Measurements from ENCODE around the gene TRAPPC1. TPM values are rescaled to one million over a fixed set of nuclear protein-coding genes. Genes with fewer than 3 reads are reported as not detected.
A peak's percentile ranks its signal among the peaks of the same experiment; 100 is the strongest.

Gene TRAPPC1, protein sequence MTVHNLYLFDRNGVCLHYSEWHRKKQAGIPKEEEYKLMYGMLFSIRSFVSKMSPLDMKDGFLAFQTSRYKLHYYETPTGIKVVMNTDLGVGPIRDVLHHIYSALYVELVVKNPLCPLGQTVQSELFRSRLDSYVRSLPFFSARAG
- total RNA-seq = 100 to 1,000 TPM; 139 to 150 TPM

DNA sequence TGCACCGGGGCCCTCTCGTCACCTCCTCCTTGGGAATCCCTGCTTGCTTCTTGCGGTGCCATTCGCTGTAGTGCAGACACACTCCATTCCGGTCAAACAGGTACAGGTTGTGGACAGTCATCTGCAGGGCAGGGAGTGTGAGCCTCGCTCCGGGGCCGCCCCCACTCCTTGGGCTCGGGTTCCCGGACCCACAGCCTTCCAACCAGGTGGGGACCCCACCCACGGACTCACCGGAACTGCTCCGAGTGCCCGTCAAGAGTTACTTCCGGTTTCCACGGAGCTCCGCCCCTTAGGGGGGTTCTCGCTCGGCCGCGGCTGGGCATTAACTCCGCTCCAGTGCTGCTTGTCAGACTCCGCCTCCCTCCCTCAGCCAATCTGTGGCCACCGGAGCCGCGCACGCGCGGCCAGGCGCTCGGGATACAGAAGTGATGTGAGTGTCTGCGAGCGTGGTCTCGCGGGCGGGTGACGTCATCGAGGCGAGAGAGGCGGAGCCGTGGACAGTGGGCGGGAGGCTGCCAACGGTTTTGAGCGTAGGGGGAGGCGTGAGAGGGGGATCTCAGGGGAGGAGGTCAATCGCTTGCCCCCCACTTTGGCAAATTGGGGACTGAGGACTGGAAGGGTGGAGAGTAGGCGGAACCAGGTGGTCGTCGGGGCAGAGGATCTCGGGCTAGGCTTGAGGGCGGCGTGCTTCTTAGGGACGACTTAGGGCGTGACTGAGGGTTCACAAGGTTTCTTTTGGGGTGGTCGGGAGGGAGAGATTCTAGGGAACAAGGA, at the start of gene TRAPPC1, which contains the start of gene CNTROB:
TSS of gene TRAPPC1 (minus strand) at position 238 of the 774 bp plus-strand sequence. CDS start at position 121, 117 bp downstream.
TSS of gene CNTROB (plus strand) at position 498 of the 774 bp plus-strand sequence. CDS start 874 bp downstream, outside the sequence.
- peak within 1 kb of the TSS; percentile 87 to 96 for H3K4me3 Mint-ChIP-seq
- no peaks in the 10 kb centered on the region for H3K9me3 Mint-ChIP-seq
- H3K36me3 Mint-ChIP-seq (ENCODE audit: insufficient read depth in 2 of 2) = peaks cover 7% of the 10 kb centered on the region in 2 donors
- H3K4me1 Mint-ChIP-seq (ENCODE audit: low read depth) = peaks cover 52% of the 10 kb centered on the region
- peak within 1 kb of the TSS; percentile 72 for H3K27ac Mint-ChIP-seq
- no peaks in the 10 kb centered on the region for H3K27me3 Mint-ChIP-seq (ENCODE audit: low read depth)
- DNase-seq (peak; percentile 100), ATAC-seq (replicated peaks in 1 of 2) (peak; percentile 96 to 97)

DNA sequence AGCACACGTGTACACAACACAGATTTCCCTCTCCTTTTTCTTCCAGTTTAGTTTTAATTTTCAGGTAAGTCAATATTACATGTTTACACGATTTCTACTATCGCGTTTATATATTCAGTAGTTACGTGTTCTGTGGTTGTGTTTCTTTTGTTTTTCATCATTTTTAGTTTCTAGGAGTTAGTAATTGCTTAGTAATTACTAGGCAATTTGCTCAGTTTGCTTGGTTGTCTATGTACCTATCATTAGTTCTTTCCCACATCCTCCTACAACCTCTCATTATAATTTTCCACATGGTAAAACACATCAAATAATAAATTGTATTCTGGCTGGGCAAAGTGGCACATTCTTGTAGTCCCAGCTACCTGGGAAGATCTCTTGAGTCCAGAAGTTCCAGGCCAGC, 46.1 kb upstream of the TRAPPC1 start:
- ATAC-seq (replicated peaks in 1 of 2) = peak in 1 of 2 donors; percentile 51
- Mint-ChIP-seq H3K4me3 (no peak overlapping the region), H3K9me3 (peaks cover 10% of the 10 kb centered on the region in 2 donors), H3K36me3 (ENCODE audit: insufficient read depth in 2 of 2) (peaks cover 13 to 15% of the 10 kb centered on the region in 2 donors), H3K27ac (no peak overlapping the region), H3K4me1 (ENCODE audit: low read depth) (peaks cover 4% of the 10 kb centered on the region), H3K27me3 (ENCODE audit: low read depth) (peaks cover 6% of the 10 kb centered on the region)
- DNase-seq = no peak

DNA sequence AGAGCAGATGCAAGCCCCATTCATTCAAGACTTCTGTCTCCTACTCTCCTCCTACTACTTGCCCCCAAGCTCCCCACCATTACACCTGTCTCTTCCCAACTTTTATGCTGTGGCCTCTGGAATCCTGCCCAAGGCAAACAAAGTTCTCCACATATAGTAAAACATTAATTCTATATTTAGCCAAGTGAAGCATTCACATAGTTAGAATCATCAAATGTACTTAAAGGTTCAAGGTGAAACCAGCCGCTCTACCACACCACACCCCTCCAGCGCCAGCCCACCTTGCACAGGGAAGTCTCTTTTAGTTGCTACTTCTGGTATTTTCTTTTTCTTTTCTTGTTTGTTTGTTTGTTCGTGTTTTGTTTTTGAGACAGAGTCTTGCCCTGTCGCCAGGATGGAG, 45.3 kb upstream of the TRAPPC1 start:
- ATAC-seq (replicated peaks in 1 of 2) = no peak
- H3K4me3 Mint-ChIP-seq = no peak overlapping the region

DNA sequence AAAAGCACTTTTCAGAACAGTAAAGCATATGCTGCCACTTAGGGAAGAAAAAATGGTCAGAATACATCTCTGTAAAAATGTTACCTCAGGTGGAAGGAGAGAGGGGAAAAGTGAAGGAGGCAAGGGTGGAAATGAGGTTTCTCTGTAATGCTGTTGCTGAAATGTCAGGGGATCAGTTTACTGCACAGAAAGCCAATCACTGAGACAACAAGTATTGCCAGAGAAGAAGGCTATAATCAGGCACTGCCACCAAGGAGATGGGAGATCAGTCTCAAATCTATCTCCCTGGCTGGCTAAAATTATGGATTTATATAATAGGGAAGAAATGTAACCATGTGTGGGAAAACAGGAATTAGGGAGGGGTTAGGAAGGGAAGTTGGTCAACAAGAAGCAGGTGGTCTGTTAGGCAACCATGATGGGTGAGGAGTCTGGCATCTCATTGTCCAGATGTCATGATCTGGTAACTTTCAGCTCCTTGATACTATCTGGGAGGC, 42.9 kb upstream of the TRAPPC1 start:
- H3K27me3 Mint-ChIP-seq (ENCODE audit: low read depth) = peaks cover 6% of the 10 kb centered on the region
- DNase-seq (no peak), ATAC-seq (replicated peaks in 1 of 2) (no peak)
- H3K27ac Mint-ChIP-seq = no peak overlapping the region
- peaks cover 13 to 15% of the 10 kb centered on the region in 2 donors for H3K36me3 Mint-ChIP-seq (ENCODE audit: insufficient read depth in 2 of 2)
- H3K4me3 Mint-ChIP-seq = no peak overlapping the region
- H3K4me1 Mint-ChIP-seq (ENCODE audit: low read depth) = peaks cover 4% of the 10 kb centered on the region
- H3K9me3 Mint-ChIP-seq = peaks cover 10% of the 10 kb centered on the region in 2 donors

More for the DNA sequence above, 45.3 kb upstream of the TRAPPC1 start:
- Mint-ChIP-seq H3K27me3 (ENCODE audit: low read depth) (peaks cover 6% of the 10 kb centered on the region), H3K9me3 (peaks cover 10% of the 10 kb centered on the region in 2 donors), H3K36me3 (ENCODE audit: insufficient read depth in 2 of 2) (peaks cover 13 to 15% of the 10 kb centered on the region in 2 donors), H3K27ac (no peak overlapping the region), H3K4me1 (ENCODE audit: low read depth) (peaks cover 4% of the 10 kb centered on the region)
- DNase-seq = no peak

DNA sequence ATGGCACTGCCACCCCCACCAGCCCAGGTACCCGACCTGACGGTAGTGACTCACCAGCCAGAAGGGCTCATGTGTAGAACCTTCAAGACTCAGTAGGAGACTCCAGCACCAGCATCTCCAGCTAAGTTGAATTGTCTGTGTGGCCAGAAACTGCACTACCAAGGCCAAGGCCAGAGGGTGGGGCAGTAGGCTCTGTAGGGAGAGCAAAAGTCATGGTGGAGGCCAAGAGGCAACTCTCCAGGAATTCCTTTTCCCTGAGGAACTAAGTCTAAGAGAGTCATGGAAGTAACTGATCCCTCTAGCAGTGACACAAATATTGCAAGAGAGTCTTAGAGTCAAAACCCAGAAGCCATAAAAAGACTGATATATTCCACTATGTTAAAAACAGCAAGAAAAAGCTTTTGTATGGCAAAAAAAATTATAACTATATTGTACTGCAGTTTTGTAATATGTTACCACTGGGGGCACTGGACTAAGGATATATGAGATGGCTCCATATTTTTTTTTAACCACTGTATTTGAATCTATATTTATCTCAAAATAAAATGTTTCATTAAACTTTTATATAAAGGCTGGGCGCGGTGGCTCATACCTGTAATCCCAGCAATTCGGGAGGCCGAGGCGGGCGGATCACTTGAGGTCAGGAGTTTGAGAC, 40.5 kb upstream of the TRAPPC1 start:
- peaks cover 12 to 13% of the 10 kb centered on the region in 2 donors for H3K36me3 Mint-ChIP-seq (ENCODE audit: insufficient read depth in 2 of 2)
- no peak overlapping the region for H3K27ac Mint-ChIP-seq
- ATAC-seq (replicated peaks in 1 of 2) (no peak), DNase-seq (no peak)
- no peaks in the 10 kb centered on the region for H3K4me1 Mint-ChIP-seq (ENCODE audit: low read depth)
- no peaks in the 10 kb centered on the region for H3K27me3 Mint-ChIP-seq (ENCODE audit: low read depth)
- H3K4me3 Mint-ChIP-seq = no peak overlapping the region
- peaks cover 8 to 10% of the 10 kb centered on the region in 2 donors for H3K9me3 Mint-ChIP-seq

DNA sequence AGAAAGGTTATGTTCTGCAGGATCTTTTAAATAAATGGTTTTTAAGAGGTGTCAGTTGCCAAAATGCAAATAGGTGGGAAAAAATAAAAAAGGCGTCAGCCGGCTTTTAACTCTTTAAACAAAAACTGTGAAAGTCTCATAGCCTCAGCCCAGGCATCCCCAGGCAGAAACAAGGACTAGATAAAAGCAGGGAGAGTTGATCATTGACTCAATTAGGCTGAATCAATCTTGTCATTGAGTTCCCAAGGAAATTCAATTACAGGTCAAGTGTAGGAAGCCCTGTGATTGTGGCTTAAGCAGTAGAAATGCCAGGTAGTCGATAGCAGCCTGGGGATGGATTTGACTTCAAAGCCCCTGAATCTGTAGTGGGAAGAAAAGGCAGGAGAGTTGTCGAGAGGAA, 39.9 kb upstream of the TRAPPC1 start:
- no peak overlapping the region for H3K27ac Mint-ChIP-seq
- H3K9me3 Mint-ChIP-seq = peaks cover 8 to 10% of the 10 kb centered on the region in 2 donors
- no peaks in the 10 kb centered on the region for H3K27me3 Mint-ChIP-seq (ENCODE audit: low read depth)
- H3K36me3 Mint-ChIP-seq (ENCODE audit: insufficient read depth in 2 of 2) = peaks cover 12 to 13% of the 10 kb centered on the region in 2 donors
- no peak overlapping the region for H3K4me3 Mint-ChIP-seq
- DNase-seq = no peak
- H3K4me1 Mint-ChIP-seq (ENCODE audit: low read depth) = no peaks in the 10 kb centered on the region
- no peak for ATAC-seq (replicated peaks in 1 of 2)

DNA sequence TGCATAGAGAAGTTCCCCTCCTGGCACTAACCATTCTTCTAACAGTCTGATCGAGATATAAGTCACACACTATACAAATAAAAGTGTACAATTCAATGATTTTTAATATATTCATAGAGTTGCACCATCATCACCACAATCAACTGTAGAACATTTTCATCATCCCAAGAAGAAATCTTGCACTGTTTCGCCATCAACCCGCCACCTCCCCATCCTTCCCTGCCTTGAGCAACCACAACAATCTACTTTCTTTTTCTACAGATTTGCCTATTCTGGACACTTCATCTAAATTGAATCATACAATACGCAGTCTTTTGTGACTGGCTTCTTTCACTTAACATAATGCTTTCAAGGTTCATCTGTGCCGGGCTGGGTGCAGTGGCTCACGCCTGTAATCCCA, 37.7 kb upstream of the TRAPPC1 start:
- Mint-ChIP-seq H3K27ac (no peak overlapping the region), H3K4me3 (no peak overlapping the region), H3K27me3 (ENCODE audit: low read depth) (no peaks in the 10 kb centered on the region), H3K4me1 (ENCODE audit: low read depth) (no peaks in the 10 kb centered on the region), H3K36me3 (ENCODE audit: insufficient read depth in 2 of 2) (peaks cover 2 to 3% of the 10 kb centered on the region in 2 donors), H3K9me3 (peaks cover under 1 to 2% of the 10 kb centered on the region in 2 donors)
- no peak for ATAC-seq (replicated peaks in 1 of 2)
- no peak for DNase-seq

DNA sequence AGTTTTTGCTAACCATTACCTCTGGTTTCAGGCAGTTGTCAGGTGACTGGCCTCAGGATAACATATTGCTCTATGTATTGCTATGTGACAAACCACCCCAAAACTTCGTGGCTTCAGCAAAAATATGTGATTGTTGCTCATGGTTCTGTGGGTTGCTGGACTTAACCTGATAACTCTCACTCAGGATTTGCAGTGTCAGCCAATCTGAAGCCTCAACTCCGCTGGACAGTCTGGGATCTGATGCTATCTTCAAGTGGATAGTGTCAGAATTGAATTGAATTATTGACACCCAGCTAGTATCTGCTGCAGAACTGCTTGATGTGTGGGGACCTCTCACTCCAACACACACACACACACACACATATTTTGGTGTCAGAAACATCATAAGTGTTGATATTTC, 36.0 kb upstream of the TRAPPC1 start:
- no peaks in the 10 kb centered on the region for H3K4me1 Mint-ChIP-seq (ENCODE audit: low read depth)
- no peaks in the 10 kb centered on the region for H3K36me3 Mint-ChIP-seq (ENCODE audit: insufficient read depth in 2 of 2)
- no peaks in the 10 kb centered on the region for H3K9me3 Mint-ChIP-seq
- ATAC-seq (replicated peaks in 1 of 2) = no peak
- H3K4me3 Mint-ChIP-seq = no peak overlapping the region
- no peaks in the 10 kb centered on the region for H3K27me3 Mint-ChIP-seq (ENCODE audit: low read depth)
- DNase-seq = no peak
- no peak overlapping the region for H3K27ac Mint-ChIP-seq

DNA sequence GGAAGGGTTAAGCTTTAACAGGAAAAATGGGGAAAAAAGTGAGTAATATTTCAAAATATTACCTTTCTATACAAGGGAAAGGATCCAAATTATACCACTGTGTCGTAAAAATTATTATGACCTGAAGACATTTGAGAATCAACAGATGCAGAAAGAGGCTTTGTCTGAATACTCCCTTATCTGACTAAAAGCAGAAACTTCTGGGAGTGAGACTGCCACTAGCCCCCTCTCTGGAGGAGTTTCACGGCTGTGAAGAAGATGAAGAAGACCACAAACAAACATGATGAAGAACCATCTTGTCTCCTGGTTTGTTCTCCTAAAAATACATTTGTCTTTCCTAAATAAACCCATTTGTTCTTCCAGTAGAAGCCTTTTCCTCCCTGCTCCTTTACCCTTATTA, 29.7 kb upstream of the TRAPPC1 start:
- no peaks in the 10 kb centered on the region for H3K36me3 Mint-ChIP-seq (ENCODE audit: insufficient read depth in 2 of 2)
- H3K4me3 Mint-ChIP-seq = no peak overlapping the region
- H3K27ac Mint-ChIP-seq = no peak overlapping the region
- no peaks in the 10 kb centered on the region for H3K9me3 Mint-ChIP-seq
- DNase-seq (no peak), ATAC-seq (replicated peaks in 1 of 2) (no peak)
- H3K27me3 Mint-ChIP-seq (ENCODE audit: low read depth) = no peaks in the 10 kb centered on the region
- no peaks in the 10 kb centered on the region for H3K4me1 Mint-ChIP-seq (ENCODE audit: low read depth)

DNA sequence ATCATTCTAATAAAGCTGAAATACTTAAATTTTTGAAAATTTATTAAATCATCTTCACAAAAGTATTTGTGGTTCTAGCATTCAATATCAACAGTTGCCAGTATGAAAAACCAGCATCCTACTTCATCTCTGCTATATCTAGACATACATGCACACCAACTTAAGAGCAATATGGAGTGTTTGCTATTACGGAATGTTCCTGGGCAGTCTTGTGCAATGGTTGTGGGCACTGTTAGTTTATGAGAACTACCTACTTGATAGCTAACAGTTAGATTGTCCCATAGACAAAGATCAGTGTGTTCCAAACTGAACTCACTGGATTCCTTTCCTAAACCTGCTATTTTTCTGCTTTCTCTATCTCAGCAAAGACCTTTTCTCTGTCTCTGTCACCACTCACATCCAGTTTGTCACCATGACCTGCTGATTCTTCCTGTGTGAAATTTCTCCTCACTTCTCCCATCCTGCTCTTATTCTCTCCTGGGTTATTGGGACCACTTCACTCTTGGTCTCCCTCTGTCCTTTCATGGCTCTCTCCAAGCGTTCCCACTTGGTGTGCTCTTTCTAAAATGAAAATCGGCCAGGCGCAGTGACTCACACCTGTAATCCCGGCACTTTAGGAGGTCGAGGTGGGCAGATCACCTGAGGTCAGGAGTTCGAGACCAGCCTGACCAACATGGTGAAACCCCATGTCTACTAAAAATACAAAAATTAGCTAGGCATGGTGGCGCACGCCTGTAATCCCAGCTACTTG, 27.9 kb upstream of the TRAPPC1 start:
- H3K4me3 Mint-ChIP-seq = no peak overlapping the region
- DNase-seq (no peak), ATAC-seq (replicated peaks in 1 of 2) (no peak)
- no peaks in the 10 kb centered on the region for H3K9me3 Mint-ChIP-seq
- no peaks in the 10 kb centered on the region for H3K36me3 Mint-ChIP-seq (ENCODE audit: insufficient read depth in 2 of 2)
- peaks cover 3% of the 10 kb centered on the region for H3K4me1 Mint-ChIP-seq (ENCODE audit: low read depth)
- no peaks in the 10 kb centered on the region for H3K27me3 Mint-ChIP-seq (ENCODE audit: low read depth)
- H3K27ac Mint-ChIP-seq = no peak overlapping the region

DNA sequence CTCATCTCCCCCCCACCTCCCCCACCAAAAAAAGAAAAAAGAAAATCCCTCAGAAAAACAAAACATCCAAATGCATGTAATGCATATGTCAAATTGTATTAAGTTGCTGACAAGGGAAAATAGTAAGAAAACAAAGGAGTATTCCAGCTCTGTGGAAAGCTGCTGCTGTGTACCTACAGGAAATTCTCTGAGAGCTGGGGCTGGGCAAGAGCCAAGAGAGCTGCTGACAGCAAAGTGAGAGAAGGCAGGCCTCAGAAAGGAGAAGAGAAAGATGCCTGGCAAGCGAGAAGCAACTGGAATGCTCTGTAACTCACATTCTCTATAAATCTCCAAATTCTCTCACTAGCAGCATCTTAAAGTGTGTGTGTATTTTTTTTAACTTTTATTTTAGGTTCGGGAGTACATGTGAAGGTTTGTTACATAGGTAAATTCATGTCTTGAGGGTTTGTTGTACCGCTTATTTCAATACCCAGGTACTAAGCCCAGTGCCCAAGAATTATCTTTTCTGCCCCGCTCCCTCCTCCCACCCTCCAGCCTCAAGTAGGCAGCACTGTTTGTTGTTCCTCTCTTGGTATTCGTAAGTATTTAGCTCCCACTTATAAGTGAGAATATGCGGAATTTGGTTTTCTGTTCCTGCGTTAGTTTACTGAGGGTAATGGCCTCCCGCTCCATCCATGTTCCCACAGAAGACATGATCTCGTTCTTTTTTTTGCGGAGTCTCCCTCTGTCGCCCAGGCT, 24.7 kb upstream of the TRAPPC1 start:
- no peak overlapping the region for H3K4me3 Mint-ChIP-seq
- no peaks in the 10 kb centered on the region for H3K9me3 Mint-ChIP-seq
- peaks cover 25% of the 10 kb centered on the region for H3K4me1 Mint-ChIP-seq (ENCODE audit: low read depth)
- no peaks in the 10 kb centered on the region for H3K36me3 Mint-ChIP-seq (ENCODE audit: insufficient read depth in 2 of 2)
- H3K27me3 Mint-ChIP-seq (ENCODE audit: low read depth) = no peaks in the 10 kb centered on the region
- DNase-seq = no peak
- H3K27ac Mint-ChIP-seq = no peak overlapping the region
- ATAC-seq (replicated peaks in 1 of 2) = no peak

All from activated T-cell treated with anti-CD3 and anti-CD28 coated beads, Interleukin-2, amount 50 U/mL, for 72 hours (primary cell).